Panc1 (cell line): ENCODE data around the gene ZFTA. TPM values are rescaled to one million over a fixed set of nuclear protein-coding genes. Genes with fewer than 3 reads are reported as not detected.

Source experiments
- ATAC-seq: fragments of 200-7000 bp; cut with Tn5 transposase; 2 replicates; pipeline ENCODE4 v1.9.1; 2020; ENCODE audit warnings: mild to moderate bottlenecking, moderate library complexity
- BruUV-seq: library from RNA; stranded (reverse); fragments of 400-500 nt; replicated peaks from 2 replicates; lab custom pipeline; 2021; lab: Mats Ljungman, UMichigan
- CTCF ChIA-PET: fragments of 300-600 bp; sonication (Branson Sonifier 250); formaldehyde crosslinking; loops from one replicate; lab custom pipeline; 2022; ENCODE audit warnings: antibody characterized with exemption; lab: Charles Lee
- POLR2A ChIA-PET: fragments of 300-600 bp; sonication (Branson Sonifier 250); formaldehyde crosslinking; loops from one replicate; lab custom pipeline; 2022; ENCODE audit warnings: antibody characterized with exemption; lab: Charles Lee
- DNase-seq: peaks from one replicate; pipeline ENCODE4 v3.0.0-alpha.2; 2010; ENCODE audit warnings: low read depth, low spot score
- H3K27ac ChIP-seq: 2 replicates; pipeline ENCODE4 v1.5.1; 2011; ENCODE audit warnings: mild to moderate bottlenecking, low read length, inconsistent platforms
- H3K27me3 ChIP-seq: fragments of 200-500 bp; sonication (Bioruptor generic); 2 replicates; pipeline ENCODE4 v1.6.0; 2014; ENCODE audit warnings: low read length, inconsistent platforms; ENCODE audit not compliant: control insufficient read depth, insufficient read depth
- H3K36me3 ChIP-seq: fragments of 200-500 bp; sonication (Bioruptor generic); 2 replicates; pipeline ENCODE4 v1.5.1; 2014; ENCODE audit warnings: inconsistent platforms, mild to moderate bottlenecking, low read length, moderate library complexity; ENCODE audit not compliant: control insufficient read depth, insufficient read depth
- H3K4me1 ChIP-seq: 2 replicates; pipeline ENCODE4 v1.5.1; 2011; ENCODE audit warnings: inconsistent platforms, mild to moderate bottlenecking, low read length, moderate library complexity; ENCODE audit not compliant: control insufficient read depth, insufficient read depth
- H3K4me3 ChIP-seq, 2 experiments: 2 replicates each; pipeline ENCODE4 v1.5.1; 2011 to 2012; ENCODE audit warnings: low read depth in 2 of 2, low read length in 2 of 2, mild to moderate bottlenecking in 2 of 2, inconsistent platforms in 1 of 2, moderate library complexity in 1 of 2
- H3K9me3 ChIP-seq: fragments of 200-500 bp; sonication (Bioruptor generic); 2 replicates; pipeline ENCODE4 v1.5.1; 2014; ENCODE audit warnings: low read depth, mild to moderate bottlenecking, inconsistent platforms, low read length, moderate library complexity; ENCODE audit not compliant: control insufficient read depth, insufficient read depth
- CTCF ChIP-seq: fragments of 450-650 bp; IDR thresholded peaks from 2 replicates; pipeline ENCODE4 v1.5.1; 2017; ENCODE audit warnings: mild to moderate bottlenecking
- POLR2AphosphoS5 ChIP-seq: IDR thresholded peaks from 2 replicates; pipeline ENCODE4 v1.6.1; 2012; ENCODE audit warnings: mild to moderate bottlenecking, low read depth, low read length, moderate library complexity
- REST ChIP-seq, 2 experiments: IDR thresholded peaks; 2 replicates each; pipeline ENCODE4 v1.6.1; 2011 to 2012; ENCODE audit warnings: low read depth in 2 of 2, control low read depth in 1 of 2, low read length in 1 of 2, mild to moderate bottlenecking in 1 of 2, moderate library complexity in 1 of 2; ENCODE audit not compliant: insufficient read depth in 1 of 2
- SIN3A ChIP-seq: IDR thresholded peaks from 2 replicates; pipeline ENCODE4 v1.6.1; 2012; ENCODE audit warnings: low read depth, mild to moderate bottlenecking, low read length, moderate library complexity, borderline replicate concordance; ENCODE audit not compliant: insufficient read depth
- TCF7L2 ChIP-seq: IDR thresholded peaks from 2 replicates; pipeline ENCODE4 v1.6.1; 2011; ENCODE audit warnings: mild to moderate bottlenecking, low read depth, low read length, inconsistent platforms
- in situ Hi-C: cut with HindIII; loops from 2 replicates; pipeline ENCODE4 v1.10.0; 2016; ENCODE audit warnings: low sequenced_read_pairs, low pct_unique_long_range_greater_than_20kb
- intact Hi-C: fragments of 100-400 bp; cut with micrococcal nuclease; formaldehyde crosslinking; loops from one replicate; pipeline ENCODE4 v1.10.0; 2022; ENCODE audit not compliant: unreplicated experiment
- total RNA-seq: library from RNA; stranded (reverse); gene quantifications from one replicate; pipeline ENCODE4 v1.2.1, GENCODE V29; 2021; ENCODE audit not compliant: unreplicated experiment

ZFTA gene
- total RNA-seq, 1 experiment from 2014 or later = 16.1 TPM

GRCh38 chr11:63719987-63720386 is 48.6 kb downstream of the ZFTA start:
- TF ChIP-seq TCF7L2 (no peak), REST (IDR thresholded peaks at IDR 0.05; ENCODE audit: insufficient read depth in 1 of 2, low read depth in 2 of 2, low read length in 1 of 2) (no peak), CTCF (no peak), SIN3A (no peak), POLR2AphosphoS5 (no peak)
- POLR2A ChIA-PET = no interaction called here
- H3K4me1 ChIP-seq = no peaks in the 10 kb centered on the region
- no peaks in the 10 kb centered on the region for H3K27me3 ChIP-seq
- in situ Hi-C loops = no loop called here
- DNase-seq (no peak), ATAC-seq (no peak)
- CTCF ChIA-PET = no interaction called here
- intact Hi-C loops = no loop called here
- no peaks in the 10 kb centered on the region for H3K9me3 ChIP-seq
- no peaks in the 10 kb centered on the region for H3K36me3 ChIP-seq
- BruUV-seq = no TSS peak
- H3K4me3 ChIP-seq = no peak overlapping the region
- no peak overlapping the region for H3K27ac ChIP-seq

- no peak overlapping the region for H3K27ac ChIP-seq
- POLR2A ChIA-PET = no interaction called here
- no peaks in the 10 kb centered on the region for H3K36me3 ChIP-seq
- no TSS peak for BruUV-seq
- in situ Hi-C loops (no loop called here), intact Hi-C loops (no loop called here)
- TF ChIP-seq REST (IDR thresholded peaks at IDR 0.05; ENCODE audit: insufficient read depth in 1 of 2, low read depth in 2 of 2, low read length in 1 of 2) (no peak), POLR2AphosphoS5 (no peak), CTCF (no peak), SIN3A (no peak), TCF7L2 (no peak)
- no peaks in the 10 kb centered on the region for H3K27me3 ChIP-seq
- H3K4me3 ChIP-seq = no peak overlapping the region
- H3K9me3 ChIP-seq = no peaks in the 10 kb centered on the region
- ATAC-seq (no peak), DNase-seq (no peak)
- no peaks in the 10 kb centered on the region for H3K4me1 ChIP-seq
- CTCF ChIA-PET = no interaction called here
Measured at GRCh38 chr11:63719001-63719400, 49.6 kb downstream of the ZFTA start.

Other genes starting within 250 kb of the ZFTA start
- gene PLAAT4, start 232.0 kb downstream of the ZFTA start, total RNA-seq = 15.2 TPM
- gene PLAAT2, start 205.4 kb downstream of the ZFTA start, total RNA-seq = not detected
- gene PLAAT3, start 154.3 kb downstream of the ZFTA start, total RNA-seq = 32.6 TPM
- gene ATL3, start 97.4 kb downstream of the ZFTA start, total RNA-seq = 79.0 TPM
- gene RTN3, start 87.3 kb downstream of the ZFTA start, total RNA-seq = 145 TPM
- 59.1 TPM for gene SPINDOC, start 44.7 kb upstream of the ZFTA start, total RNA-seq
- 41.1 TPM for gene MARK2, start 70.3 kb upstream of the ZFTA start, total RNA-seq
- 10.2 TPM for gene RCOR2, start 148.4 kb upstream of the ZFTA start, total RNA-seq
- 43.2 TPM for gene NAA40, start 170.2 kb upstream of the ZFTA start, total RNA-seq
- 613 TPM for gene COX8A, start 205.8 kb upstream of the ZFTA start, total RNA-seq
- gene OTUB1, start 217.7 kb upstream of the ZFTA start, total RNA-seq = 118 TPM